Esophagus muscularis mucosa (tissue), 4 donors: Measurements from ENCODE around the gene LTBP2.

Experiments used
- CTCF ChIP-seq, 3 experiments: fragments of 200-600 bp in 2 of 3; fragments of 450-650 bp in 1 of 3; sonication (generic) in 2 of 3; IDR thresholded peaks; one replicate each; pipeline ENCODE4 v1.5.1; 2017 to 2019; ENCODE audit warnings: antibody characterized with exemption in 3 of 3, mild to moderate bottlenecking in 2 of 3, moderate library complexity in 1 of 3
- EP300 ChIP-seq: sonication (generic); formaldehyde crosslinking; IDR thresholded peaks from one replicate; pipeline ENCODE4 v1.6.1; 2017; ENCODE audit warnings: antibody characterized with exemption
- POLR2A ChIP-seq: fragments of 450-650 bp; IDR thresholded peaks from one replicate; pipeline ENCODE4 v1.6.1; 2017; ENCODE audit warnings: antibody characterized with exemption, moderate library complexity, mild to moderate bottlenecking, low read depth
- POLR2AphosphoS5 ChIP-seq, 2 donors: sonication (generic); formaldehyde crosslinking; IDR thresholded peaks; one replicate each; pipeline ENCODE4 v1.6.1; 2017; ENCODE audit warnings: antibody characterized with exemption in 2 of 2

GRCh38 chr14:74649673-74650072 is 37.6 kb upstream of the LTBP2 start:
- TF ChIP-seq CTCF (IDR thresholded peaks at IDR 0.05) (no peak), EP300 (no peak), POLR2A (no peak), POLR2AphosphoS5 (IDR thresholded peaks at IDR 0.05) (no peak)
